ENCODE results near the gene SP100. TPM values are rescaled to one million over a fixed set of nuclear protein-coding genes. Genes with fewer than 3 reads are reported as not detected.
"Not testable (repeated sequence)": the region's sequence is repeated elsewhere in the genome, so short reads cannot be mapped to it uniquely, and the experiment has no call there.

Gene SP100
- total RNA-seq: 383 and 387 TPM in 2 replicates

GRCh38 chr2:230416061-230416721, at the start of gene SP100:
TSS of gene SP100 (plus strand) at chr2:230416201. CDS start at chr2:230416297, 96 bp downstream.
- intact Hi-C loops (cut with micrococcal nuclease): loop anchor here (1.0 to 5.0 kb wide), 14 partner anchors 8 to 593 kb away; partner anchors contain the start of genes FBXO36, SP140, SP140L and TRIP12

- intact Hi-C loops (cut with micrococcal nuclease): no loop called here
These were observed 33.9 kb upstream of the SP100 start for GRCh38 chr2:230382108-230382507.

GRCh38 chr2:230383453-230383852, 32.5 kb upstream of the SP100 start:
- intact Hi-C loops (cut with micrococcal nuclease): no loop called here

GRCh38 chr2:230384986-230385385, 31.0 kb upstream of the SP100 start:
- intact Hi-C loops (cut with micrococcal nuclease): no loop called here

- intact Hi-C loops (cut with micrococcal nuclease): no loop called here
These were observed 21.7 kb upstream of the SP100 start for GRCh38 chr2:230394301-230394700.

- intact Hi-C loops (cut with micrococcal nuclease): not testable (repeated sequence)
These were observed 17.3 kb upstream of the SP100 start for GRCh38 chr2:230398698-230399097.

- intact Hi-C loops (cut with micrococcal nuclease): no loop called here
These were observed 16.0 kb upstream of the SP100 start for GRCh38 chr2:230400041-230400440.

GRCh38 chr2:230400454-230400853, 15.5 kb upstream of the SP100 start:
- intact Hi-C loops (cut with micrococcal nuclease): no loop called here

- intact Hi-C loops (cut with micrococcal nuclease): not testable (repeated sequence)
These were observed 15.0 kb upstream of the SP100 start for GRCh38 chr2:230401026-230401425.

GRCh38 chr2:230403746-230404145, 12.3 kb upstream of the SP100 start:
- intact Hi-C loops (cut with micrococcal nuclease): no loop called here

- intact Hi-C loops (cut with micrococcal nuclease): no loop called here
These were observed 10.2 kb upstream of the SP100 start for GRCh38 chr2:230405824-230406223.

GRCh38 chr2:230408244-230408842, 7.7 kb upstream of the SP100 start:
- intact Hi-C loops (cut with micrococcal nuclease): no loop called here

- intact Hi-C loops (cut with micrococcal nuclease): not testable (repeated sequence)
These were observed 6.7 kb upstream of the SP100 start for GRCh38 chr2:230409316-230409715.

GRCh38 chr2:230410263-230410662, 5.7 kb upstream of the SP100 start:
- intact Hi-C loops (cut with micrococcal nuclease): no loop called here

GRCh38 chr2:230410861-230411569, 5.0 kb upstream of the SP100 start:
- intact Hi-C loops (cut with micrococcal nuclease): loop anchor here (1.0 kb wide), 4 partner anchors 63 to 248 kb away; partner anchors contain the start of gene SP140L

- intact Hi-C loops (cut with micrococcal nuclease): loop anchor here (1.0 kb wide), 4 partner anchors 63 to 248 kb away; partner anchors contain the start of gene SP140L
These were observed 4.2 kb upstream of the SP100 start for GRCh38 chr2:230411570-230412370.

- intact Hi-C loops (cut with micrococcal nuclease): no loop called here
These were observed 3.7 kb upstream of the SP100 start for GRCh38 chr2:230412371-230412711.

GRCh38 chr2:230412846-230413245, 3.2 kb upstream of the SP100 start:
- intact Hi-C loops (cut with micrococcal nuclease): no loop called here

GRCh38 chr2:230413479-230413878, 2.5 kb upstream of the SP100 start:
- intact Hi-C loops (cut with micrococcal nuclease): no loop called here

GRCh38 chr2:230414302-230414701, 1.7 kb upstream of the SP100 start:
- intact Hi-C loops (cut with micrococcal nuclease): no loop called here

GRCh38 chr2:230417436-230417835, 1.4 kb downstream of the SP100 start:
- intact Hi-C loops (cut with micrococcal nuclease): loop anchor here (2.0 to 5.0 kb wide), 7 partner anchors 13 to 595 kb away; partner anchors contain the start of genes FBXO36, SP140L and TRIP12

Data from T-helper 1 cell treated with Interleukin-12 subunit alpha and Interleukin-12 subunit beta and Interleukin-4 antibody, amounts not matched to agents 30 ng/mL and 1 ng/mL, for 36 hours (primary cell).